Measurements from ENCODE around the gene LRFN5. TPM values are rescaled to one million over a fixed set of nuclear protein-coding genes. Genes with fewer than 3 reads are reported as not detected.

Gene LRFN5
- total RNA-seq, 1 donor from 2014 or later = 13.3 TPM

DNA sequence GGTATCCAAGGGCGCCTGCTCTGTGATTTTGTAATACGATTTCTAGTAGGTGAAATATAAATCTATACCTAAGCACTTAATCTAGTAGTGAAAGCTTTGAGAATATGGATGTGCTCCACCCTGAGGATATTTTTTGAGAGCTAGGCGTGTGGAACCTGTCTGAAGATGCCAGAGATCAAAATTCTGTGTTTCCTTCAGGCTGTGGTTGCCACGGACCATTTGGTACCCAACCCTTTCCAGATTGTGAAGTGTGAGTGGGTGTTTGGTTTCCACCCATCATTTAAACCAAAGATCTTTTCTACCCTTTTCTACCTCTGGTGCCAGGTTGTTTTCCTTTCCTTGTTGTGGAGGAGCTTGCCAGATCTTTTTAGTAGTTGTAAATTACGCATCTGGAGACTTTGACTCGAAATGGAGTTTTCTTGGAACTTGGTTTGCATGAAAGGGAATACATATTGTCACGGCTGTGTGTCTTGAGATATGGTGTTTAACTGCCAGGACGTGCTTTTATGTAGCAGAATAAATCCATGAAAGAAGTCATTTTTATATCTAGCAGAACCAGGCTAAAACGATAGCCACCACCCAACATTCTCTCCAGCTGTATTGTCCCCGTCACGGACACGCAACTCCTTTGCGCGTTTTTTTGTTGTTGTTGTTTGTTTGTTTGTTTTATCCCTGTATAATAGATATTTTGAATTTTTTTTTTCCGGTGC, 2.2 kb downstream of the LRFN5 start:
- Mint-ChIP-seq H3K27ac (ENCODE audit: unreplicated experiment) (peak overlapping the region; percentile 20), H3K27me3 (ENCODE audit: unreplicated experiment) (peaks cover 17% of the 10 kb centered on the region), H3K36me3 (ENCODE audit: low read depth, unreplicated experiment) (no peaks in the 10 kb centered on the region), H3K4me3 (ENCODE audit: unreplicated experiment) (peak overlapping the region; percentile 97), H3K9me3 (ENCODE audit: unreplicated experiment) (no peaks in the 10 kb centered on the region), H3K4me1 (ENCODE audit: unreplicated experiment) (peaks cover 25% of the 10 kb centered on the region)
- no peak for DNase-seq (ENCODE audit: low spot score)
- TF ChIP-seq CTCF (IDR thresholded peaks at IDR 0.05; ENCODE audit: unreplicated experiment) = no peak

DNA sequence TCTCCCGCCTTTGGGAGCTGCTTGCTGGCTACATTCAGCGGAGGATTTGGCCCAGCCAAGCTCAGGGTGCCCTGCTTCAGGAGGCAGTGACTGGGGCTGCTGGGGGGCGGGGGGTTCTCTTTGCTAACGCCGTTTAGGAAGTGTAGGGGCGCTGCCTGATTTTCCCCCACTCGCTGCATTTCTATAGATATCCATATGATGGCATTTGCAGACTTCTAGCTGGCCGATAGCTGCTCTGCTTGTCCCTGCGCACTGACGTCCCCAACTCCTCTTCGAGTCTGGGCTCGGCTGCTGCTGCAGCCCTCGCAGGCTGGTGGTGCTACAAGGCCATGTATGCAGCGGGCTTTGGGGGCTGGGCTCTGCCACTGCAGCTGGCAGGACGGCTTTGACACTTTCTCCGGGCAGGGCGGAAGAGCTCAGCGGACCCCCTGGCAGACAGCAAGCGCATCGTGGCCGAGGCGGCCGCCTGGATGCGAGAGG, 3.1 kb downstream of the LRFN5 start:
- no peak for TF ChIP-seq CTCF (IDR thresholded peaks at IDR 0.05; ENCODE audit: unreplicated experiment)
- Mint-ChIP-seq H3K4me1 (ENCODE audit: unreplicated experiment) (peaks cover 22% of the 10 kb centered on the region), H3K9me3 (ENCODE audit: unreplicated experiment) (no peaks in the 10 kb centered on the region), H3K27ac (ENCODE audit: unreplicated experiment) (no peak overlapping the region), H3K4me3 (ENCODE audit: unreplicated experiment) (peak overlapping the region; percentile 97), H3K27me3 (ENCODE audit: unreplicated experiment) (peaks cover 14% of the 10 kb centered on the region), H3K36me3 (ENCODE audit: low read depth, unreplicated experiment) (no peaks in the 10 kb centered on the region)
- peak; percentile 65 for DNase-seq (ENCODE audit: low spot score)

- no peak for DNase-seq (ENCODE audit: low spot score)
- no peak overlapping the region for H3K27ac Mint-ChIP-seq (ENCODE audit: unreplicated experiment)
- H3K27me3 Mint-ChIP-seq (ENCODE audit: unreplicated experiment) = no peaks in the 10 kb centered on the region
- no peak overlapping the region for H3K4me3 Mint-ChIP-seq (ENCODE audit: unreplicated experiment)
- H3K36me3 Mint-ChIP-seq (ENCODE audit: low read depth, unreplicated experiment) = no peaks in the 10 kb centered on the region
- H3K9me3 Mint-ChIP-seq (ENCODE audit: unreplicated experiment) = no peaks in the 10 kb centered on the region
- peaks cover 3% of the 10 kb centered on the region for H3K4me1 Mint-ChIP-seq (ENCODE audit: unreplicated experiment)
- no peak for TF ChIP-seq CTCF (IDR thresholded peaks at IDR 0.05; ENCODE audit: unreplicated experiment)
Measured at GRCh38 chr14:41615011-41615595, 8.4 kb downstream of the LRFN5 start.

DNA sequence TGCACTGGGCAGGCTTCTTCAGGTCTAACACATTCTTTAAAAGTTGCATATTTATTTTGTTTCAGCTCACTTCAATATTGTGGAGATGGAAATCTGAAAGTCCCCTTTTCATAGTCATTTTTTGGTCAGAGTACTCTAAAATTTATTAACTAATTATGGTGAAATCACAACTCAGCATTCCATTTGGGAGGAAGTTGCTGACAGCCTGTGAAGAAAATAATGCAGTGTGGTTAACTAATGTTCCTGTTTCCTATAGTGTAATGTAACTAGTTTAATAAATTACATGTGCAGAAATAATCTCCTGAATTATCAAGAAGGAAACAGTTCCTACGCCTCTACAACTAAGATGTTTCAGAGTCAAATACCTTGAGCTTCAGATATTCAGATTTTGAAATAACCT, 17.1 kb downstream of the LRFN5 start:
- no peaks in the 10 kb centered on the region for H3K9me3 Mint-ChIP-seq (ENCODE audit: unreplicated experiment)
- H3K27me3 Mint-ChIP-seq (ENCODE audit: unreplicated experiment) = no peaks in the 10 kb centered on the region
- no peak for DNase-seq (ENCODE audit: low spot score)
- H3K36me3 Mint-ChIP-seq (ENCODE audit: low read depth, unreplicated experiment) = no peaks in the 10 kb centered on the region
- H3K4me1 Mint-ChIP-seq (ENCODE audit: unreplicated experiment) = peaks cover 14% of the 10 kb centered on the region
- H3K4me3 Mint-ChIP-seq (ENCODE audit: unreplicated experiment) = no peak overlapping the region
- H3K27ac Mint-ChIP-seq (ENCODE audit: unreplicated experiment) = no peak overlapping the region
- no peak for TF ChIP-seq CTCF (IDR thresholded peaks at IDR 0.05; ENCODE audit: unreplicated experiment)

DNA sequence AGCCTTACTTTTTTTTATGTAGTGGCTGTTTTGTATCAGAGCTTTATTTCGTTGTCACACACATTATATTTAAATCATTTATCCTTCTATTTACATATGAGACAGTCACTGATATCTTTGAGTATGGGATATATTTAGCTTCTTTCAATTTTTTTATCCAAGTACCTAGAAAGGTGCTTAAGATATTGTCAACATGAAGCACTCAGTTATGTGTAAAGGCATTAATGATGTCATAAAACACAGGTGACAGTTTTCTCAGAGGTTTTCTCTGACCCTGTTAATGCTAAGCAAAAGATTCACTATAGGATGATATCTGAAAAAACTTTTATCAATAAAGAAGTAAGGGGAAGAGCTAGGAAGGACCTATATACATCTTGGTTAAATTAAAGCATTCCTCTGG, 23.2 kb downstream of the LRFN5 start:
- no peaks in the 10 kb centered on the region for H3K9me3 Mint-ChIP-seq (ENCODE audit: unreplicated experiment)
- no peak for DNase-seq (ENCODE audit: low spot score)
- TF ChIP-seq CTCF (IDR thresholded peaks at IDR 0.05; ENCODE audit: unreplicated experiment) = no peak

More for the DNA sequence above, 23.2 kb downstream of the LRFN5 start:
- Mint-ChIP-seq H3K4me1 (ENCODE audit: unreplicated experiment) (no peaks in the 10 kb centered on the region), H3K36me3 (ENCODE audit: low read depth, unreplicated experiment) (no peaks in the 10 kb centered on the region), H3K27me3 (ENCODE audit: unreplicated experiment) (peaks cover 1% of the 10 kb centered on the region), H3K27ac (ENCODE audit: unreplicated experiment) (no peak overlapping the region), H3K4me3 (ENCODE audit: unreplicated experiment) (no peak overlapping the region)
